ENCODE measurements around the gene DEPDC4.
A peak's percentile ranks its signal among the peaks of the same experiment; 100 is the strongest.
"Not testable (repeated sequence)": the region's sequence is repeated elsewhere in the genome, so short reads cannot be mapped to it uniquely, and the experiment has no call there.

DEPDC4 gene

DNA sequence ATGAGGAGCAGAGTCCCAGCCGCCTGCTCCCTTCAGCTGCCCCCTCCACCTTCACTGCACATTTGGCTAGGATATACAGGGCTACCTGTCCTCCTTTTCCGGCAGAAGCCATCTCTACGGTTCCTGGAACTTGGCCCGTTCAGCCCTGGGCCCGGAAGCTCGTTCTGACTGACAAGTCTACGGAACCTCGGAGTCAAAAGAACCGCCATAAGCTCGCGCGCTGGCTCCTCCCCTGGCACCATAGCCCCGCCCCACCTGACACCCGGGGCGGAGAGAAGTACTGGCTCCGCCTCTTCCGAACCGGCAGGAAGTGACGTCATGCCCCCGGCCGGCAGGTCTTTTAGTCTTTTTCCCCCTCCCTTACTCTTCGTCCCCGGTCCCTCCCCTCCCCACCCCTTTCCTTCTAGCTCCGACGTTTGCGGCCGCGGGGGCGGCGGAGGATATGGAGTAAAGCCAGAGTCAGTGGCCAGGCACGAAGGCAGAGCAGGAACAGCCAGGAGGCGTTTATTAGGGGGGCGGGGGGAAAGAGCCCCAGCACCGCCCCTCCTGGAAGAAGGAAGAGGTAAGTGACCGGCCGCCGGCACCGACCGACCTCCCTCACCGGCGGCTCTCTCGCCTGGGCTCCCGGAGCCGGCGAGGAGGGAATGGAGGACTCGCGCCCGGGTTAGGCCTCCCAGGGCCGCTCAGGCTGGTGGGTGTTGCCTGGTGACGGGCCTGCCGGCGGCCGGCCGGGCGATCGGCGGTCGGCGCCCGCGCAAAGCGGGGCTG lies at the start of gene DEPDC4, which contains the start of gene SCYL2:
Gene DEPDC4, minus strand, starts transcription at position 245 of the 768 bp plus-strand sequence. Its CDS starts 3 bp downstream, at position 242.
Gene SCYL2, plus strand, starts transcription at position 343 of the 768 bp plus-strand sequence. CDS start 15,794 bp downstream, outside the sequence.
- DNase-seq (ENCODE audit: low spot score), result peak; percentile 96

DNA sequence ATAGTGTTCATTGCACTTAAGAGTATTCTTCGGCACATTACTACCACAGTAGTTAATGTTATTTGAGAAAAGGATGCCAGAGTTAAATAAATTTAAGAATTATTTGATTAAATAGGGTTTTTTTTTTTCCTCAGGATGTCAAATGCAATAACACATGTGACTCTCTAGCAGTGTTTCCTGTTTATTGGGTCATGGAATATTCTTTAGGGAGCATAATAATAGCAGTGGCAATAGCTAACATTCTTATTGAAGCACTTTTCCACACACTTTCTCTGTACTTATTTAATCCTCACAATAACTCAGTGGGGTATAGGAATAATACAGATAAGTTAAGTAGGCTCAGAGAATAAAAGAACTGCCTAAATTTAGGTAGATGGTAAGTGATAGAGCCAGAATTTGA lies 44.4 kb upstream of the DEPDC4 start:
- no peak for DNase-seq (ENCODE audit: low spot score)

DNA sequence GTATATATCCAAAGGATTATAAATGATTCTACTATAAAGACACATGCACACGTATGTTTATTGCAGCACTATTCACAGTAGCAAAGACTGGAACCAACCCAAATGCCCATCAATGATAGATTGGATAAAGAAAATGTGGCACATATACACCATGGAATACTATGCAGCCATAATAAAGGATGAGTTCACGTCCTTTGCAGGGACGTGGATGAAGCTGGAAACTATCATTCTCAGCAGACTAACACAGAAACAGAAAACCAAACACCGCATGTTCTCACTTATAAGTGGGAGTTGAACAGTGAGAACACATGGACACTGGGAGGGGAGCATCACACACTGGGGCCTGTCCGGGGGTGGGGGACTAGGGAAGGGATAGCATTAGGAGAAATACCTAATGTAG lies 41.3 kb upstream of the DEPDC4 start:
- DNase-seq (ENCODE audit: low spot score), result not testable (repeated sequence)

DNA sequence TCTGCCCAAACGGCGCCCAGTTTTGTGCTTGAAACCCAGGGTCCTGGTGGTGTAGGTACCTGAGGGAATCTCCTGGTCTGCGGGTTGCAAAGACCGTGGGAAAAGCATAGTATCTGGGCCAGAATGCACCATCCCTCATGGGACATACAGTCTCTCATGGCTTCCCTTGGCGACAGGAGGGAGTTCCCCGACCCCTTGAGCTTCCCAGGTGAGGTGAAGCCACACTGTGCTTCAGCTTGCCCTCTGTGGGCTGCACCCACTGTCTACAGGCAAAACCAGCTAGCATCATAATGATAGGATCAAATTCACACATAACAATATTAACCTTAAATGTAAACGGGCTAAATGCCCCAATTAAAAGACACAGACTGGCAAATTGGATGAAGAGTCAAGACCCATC lies 37.5 kb upstream of the DEPDC4 start:
- not testable (repeated sequence) for DNase-seq (ENCODE audit: low spot score)

DNA sequence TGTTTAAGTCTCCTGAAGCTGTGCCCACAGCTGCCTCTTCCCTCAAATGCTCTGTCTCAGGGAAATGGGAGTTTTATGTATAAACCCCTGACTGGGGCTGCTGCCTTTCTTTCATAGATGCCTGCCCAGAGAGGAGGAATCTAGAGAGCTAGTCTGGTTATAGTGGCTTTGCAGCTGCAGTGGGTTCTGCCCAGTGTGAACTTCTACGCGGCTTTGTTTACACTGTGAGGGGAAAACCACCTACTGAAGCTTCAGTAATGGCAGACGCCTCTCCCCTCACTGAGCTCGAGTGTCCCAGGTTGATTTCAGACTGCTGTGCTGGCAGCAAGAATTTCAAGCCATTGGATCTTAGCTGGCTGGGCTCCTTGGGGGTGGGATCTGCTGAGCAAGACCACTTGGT lies 37.0 kb upstream of the DEPDC4 start:
- DNase-seq (ENCODE audit: low spot score), result no peak

DNA sequence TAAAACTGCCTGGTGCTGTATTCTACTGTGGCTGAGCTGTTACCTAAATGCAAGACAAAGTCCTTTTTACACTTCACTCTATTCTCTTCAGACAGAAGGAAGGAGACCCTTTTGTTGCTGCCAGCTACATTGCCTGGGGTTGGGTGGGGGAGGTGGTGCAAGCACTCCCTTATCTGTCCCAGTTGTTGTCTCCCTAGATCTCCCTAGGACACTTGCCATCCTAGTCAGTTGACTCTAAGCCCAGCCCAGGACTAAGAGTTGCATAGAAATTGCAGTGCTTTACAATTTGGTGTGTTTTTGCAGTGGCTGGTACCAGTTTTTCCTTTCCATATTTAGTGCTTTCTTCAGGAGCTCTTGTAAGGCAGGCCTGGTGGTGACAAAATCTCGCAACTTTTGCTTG lies 35.2 kb upstream of the DEPDC4 start:
- no peak for DNase-seq (ENCODE audit: low spot score)

DNA sequence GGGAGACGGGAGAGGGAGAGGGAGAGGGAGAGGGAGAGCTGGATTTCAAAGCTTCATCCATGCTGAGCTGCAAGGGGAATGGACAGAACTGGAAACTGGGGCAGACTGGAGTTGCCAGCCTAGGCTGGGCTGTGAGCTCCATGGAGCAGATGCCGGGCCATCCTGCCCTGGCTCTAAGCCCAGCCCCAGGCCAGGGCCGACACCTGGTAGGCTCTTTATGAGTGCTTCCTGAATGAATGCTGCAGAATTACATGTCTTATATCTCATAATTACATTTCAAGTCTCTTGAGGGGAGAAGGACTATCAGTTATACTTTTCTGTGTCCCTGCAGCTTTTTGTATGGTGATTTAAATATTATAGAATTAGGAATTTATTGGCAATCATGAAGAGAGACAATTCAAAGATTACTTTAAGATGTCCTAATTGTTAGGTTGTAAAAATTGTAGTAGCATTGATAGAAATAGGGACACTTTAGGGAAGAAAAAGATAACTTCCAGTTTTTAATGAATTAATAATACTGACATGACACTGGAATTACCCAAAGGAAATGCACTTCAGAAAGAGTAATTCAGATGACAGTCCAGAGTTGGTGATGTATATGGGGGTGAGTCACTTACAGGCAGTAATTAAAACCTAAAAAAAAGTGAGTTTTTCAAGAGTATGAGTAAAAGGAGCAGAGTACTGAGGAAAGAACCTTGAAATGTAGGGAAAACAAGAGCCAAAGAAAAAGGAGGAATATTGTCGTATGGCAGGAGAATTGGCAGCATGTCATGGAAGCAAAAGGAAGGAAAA lies 29.1 kb upstream of the DEPDC4 start:
- peak; percentile 68 for DNase-seq (ENCODE audit: low spot score)

DNA sequence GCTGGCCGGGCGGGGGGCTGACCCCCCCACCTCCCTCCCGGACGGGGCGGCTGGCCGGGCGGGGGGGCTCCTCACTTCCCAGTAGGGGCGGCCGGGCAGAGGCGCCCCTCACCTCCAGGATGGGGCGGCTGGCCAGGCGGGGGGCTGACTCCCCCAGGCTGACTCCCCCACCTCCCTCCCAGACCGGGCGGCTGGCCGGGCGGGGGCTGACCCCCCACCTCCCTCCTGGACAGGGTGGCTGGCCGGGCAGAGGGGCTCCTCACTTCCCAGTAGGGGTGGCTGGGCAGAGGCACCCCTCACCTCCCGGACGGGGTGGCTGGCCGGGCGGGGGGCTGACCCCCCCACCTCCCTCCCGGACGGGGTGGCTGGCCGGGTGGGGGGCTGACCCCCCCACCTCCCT lies 27.5 kb upstream of the DEPDC4 start:
- DNase-seq (ENCODE audit: low spot score), result not testable (repeated sequence)

DNA sequence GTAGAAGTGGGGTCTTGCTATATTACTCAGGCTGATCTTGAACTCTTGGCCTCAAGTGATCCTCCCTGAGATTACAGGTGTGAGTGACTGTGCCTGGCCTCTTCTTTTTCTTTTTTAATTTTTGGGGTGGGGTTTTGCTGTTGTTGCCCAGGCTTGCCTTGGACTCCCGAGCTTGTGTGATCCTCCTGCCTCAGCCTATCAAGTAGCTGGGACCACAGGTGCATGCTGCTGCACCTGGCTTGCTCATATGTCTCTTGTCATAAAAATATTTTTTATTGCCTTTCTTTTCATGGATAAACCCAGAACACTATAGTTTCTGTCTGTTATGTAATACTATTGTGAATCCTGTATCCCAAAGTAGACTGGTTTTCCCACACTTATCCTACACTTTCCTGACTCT lies 26.1 kb upstream of the DEPDC4 start:
- no peak for DNase-seq (ENCODE audit: low spot score)

DNA sequence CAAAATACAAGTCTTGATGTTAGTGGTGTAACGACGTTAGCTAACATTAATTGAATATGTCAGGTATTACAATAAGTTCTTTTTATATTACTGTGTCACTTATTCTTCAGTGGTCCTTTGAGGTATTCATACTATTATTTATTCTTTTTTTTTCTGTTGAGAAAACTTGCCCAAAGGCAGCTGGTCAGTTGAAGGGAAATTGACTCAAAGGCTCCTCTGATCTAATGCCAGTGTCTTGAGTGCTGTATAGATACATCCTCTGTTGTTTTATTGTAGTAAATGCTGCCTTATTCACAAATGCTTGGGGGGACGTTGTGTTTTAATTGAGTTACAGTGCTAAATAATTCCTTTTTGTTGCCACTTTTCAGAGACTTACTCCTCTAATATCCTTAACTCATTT lies 23.1 kb upstream of the DEPDC4 start:
- no peak for DNase-seq (ENCODE audit: low spot score)

DNA sequence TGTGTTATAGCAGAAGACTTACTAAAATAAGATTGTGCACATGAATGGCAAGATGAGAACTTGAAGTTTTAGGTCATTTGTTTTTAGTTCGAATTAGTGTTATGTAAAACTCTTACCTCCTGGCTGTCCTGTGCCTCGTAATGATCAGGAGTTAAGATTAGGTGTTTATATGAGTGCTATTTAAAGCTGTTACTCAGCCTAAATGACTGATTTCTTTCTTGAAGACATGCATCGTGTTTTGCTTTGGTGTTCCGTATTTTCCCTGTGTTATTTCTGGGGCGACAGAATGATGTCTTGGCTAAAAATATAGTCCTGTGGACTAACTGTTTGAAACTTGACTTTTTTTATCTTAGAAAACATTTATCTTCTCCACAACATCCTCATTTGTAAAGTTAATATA lies 22.2 kb upstream of the DEPDC4 start:
- DNase-seq (ENCODE audit: low spot score), result no peak

DNA sequence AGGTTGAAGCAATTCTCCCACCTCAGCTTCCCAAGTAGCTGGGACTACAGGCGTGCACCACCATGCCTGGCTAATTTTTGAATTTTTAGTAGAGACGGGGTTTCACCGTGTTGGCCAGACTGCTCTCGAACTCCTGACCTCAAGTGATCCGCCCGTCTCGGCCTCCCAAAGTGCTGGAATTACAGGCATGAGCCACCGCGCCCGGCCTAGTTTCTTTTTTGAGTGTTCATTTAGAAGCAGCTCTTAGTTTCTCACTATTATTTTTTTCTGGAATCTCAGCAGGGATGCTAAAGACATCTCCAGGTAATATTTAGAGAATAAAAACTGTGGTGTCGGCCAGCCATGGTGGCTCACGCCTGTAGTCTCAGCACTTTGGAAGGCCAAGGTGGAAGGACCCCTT lies 17.7 kb upstream of the DEPDC4 start:
- DNase-seq (ENCODE audit: low spot score), result not testable (repeated sequence)

DNA sequence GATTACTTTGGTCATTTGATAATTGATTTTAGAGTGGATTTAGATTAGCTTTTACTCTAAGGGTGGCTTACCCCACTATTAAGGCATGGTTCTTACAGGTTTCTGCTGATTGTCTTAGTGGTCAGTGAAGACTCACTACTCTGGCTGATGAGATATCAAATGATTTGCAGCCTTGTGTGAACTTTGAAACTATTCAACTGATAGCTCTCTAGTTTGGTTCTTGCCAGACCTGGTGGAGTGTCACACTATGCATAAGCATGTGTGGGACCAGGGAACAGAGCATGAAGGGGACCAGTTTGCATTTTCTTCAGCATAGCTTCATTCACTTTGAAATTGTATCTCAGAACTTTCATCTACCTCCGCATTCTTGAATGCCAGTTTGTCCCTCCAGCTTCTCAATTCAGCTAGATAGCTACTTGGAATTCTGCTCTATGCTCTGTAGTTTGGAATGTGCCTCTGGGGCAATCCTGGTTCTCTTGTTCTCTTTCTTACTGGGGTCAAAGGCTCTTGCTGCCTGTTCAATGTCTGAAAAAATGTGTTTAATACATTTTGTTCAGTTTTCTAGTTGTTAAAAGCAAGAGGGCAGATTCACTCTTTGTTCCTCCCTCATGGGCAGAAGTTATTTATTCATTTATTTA lies 12.8 kb upstream of the DEPDC4 start:
- no peak for DNase-seq (ENCODE audit: low spot score)

DNA sequence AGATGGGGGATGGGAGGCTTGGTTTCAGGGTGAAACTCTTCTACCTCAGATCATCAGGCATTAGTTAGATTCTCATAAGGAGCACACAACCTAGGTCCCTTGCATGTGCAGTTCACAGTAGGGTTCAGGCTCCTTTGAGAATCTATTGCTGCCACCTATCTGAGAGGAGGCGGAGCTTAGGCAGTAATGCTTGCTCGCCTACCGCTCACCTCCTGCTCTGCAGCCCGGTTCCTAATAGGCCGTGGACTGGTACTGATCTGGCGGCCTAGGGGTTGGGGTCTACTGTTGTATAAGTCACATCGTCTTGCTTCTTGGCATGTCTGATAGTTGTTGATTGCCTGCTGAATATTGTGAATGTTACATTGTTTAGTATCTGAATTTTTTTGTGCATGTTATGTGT lies 12.3 kb upstream of the DEPDC4 start:
- no peak for DNase-seq (ENCODE audit: low spot score)

DNA sequence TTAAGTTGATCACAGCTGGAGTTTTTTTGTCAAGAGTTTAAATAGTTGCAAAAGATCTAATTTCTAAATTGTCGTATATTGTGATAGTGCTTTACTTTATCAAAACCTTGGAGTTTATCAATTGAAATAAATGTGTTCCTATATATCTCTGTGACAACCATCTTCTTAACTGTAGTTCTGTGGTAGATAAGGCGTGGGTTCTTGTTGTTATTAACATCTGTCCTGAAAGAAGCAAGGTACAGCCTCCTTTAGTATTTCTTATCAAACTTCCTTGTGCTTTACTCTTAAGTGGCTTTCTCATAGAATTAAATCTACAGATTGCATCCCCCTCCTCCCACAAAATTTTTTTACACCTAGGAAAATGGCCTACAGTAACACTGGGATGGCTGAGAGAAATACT lies 7.4 kb upstream of the DEPDC4 start:
- DNase-seq (ENCODE audit: low spot score), result no peak

DNA sequence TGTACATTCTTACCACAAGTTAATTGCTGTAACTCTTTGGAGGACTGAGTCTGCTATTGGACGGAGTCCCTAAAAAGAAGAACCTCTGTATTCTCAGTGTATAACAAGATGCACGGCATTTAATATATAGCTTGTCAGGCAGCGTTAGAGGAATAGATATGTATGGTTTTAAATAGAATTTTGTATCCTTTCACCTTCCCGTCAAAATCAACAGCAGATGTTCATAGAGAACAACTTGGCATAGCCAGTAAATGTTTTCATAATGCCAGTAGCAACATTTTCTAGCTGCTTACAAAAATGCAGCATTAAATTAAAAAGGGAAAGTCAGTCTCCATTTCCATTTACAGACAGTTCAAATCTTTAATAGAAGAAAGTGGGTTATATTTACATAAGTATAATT lies 6.9 kb upstream of the DEPDC4 start:
- DNase-seq (ENCODE audit: low spot score), result no peak

DNA sequence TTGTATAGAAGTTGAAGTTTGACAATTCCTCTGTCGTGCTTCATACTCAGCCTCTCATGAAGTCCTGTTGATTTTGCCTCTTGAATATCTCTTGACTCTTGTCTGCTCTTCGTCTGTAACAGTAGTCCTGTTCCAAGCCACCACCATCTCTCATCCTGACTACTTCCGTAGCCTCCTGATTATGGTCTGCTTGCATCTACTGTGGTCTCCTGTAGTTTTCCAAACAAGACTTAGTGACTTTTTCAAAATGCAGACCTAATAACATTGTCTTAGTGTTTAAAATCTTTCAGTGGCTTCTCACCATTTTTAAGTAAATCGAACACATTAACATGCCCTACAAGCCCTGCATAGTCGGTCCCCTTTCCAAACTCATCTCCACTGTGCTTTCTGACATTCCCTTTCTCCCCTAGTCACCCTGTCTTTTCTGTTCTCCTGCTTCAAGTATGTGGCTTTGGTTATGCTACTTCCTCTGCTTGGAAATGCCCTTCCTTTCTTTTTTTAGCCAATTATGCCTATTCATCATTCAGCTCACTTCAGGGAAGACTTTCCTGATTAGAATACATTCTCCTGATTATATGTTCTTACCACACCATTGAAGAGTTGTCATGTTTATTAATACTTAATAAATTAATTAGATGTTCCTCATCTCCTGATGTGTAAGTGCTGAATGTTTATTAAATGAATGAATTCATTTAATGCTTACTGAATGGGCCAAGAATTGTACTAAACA lies 2.1 kb upstream of the DEPDC4 start:
- peak; percentile 37 for DNase-seq (ENCODE audit: low spot score)

DNA sequence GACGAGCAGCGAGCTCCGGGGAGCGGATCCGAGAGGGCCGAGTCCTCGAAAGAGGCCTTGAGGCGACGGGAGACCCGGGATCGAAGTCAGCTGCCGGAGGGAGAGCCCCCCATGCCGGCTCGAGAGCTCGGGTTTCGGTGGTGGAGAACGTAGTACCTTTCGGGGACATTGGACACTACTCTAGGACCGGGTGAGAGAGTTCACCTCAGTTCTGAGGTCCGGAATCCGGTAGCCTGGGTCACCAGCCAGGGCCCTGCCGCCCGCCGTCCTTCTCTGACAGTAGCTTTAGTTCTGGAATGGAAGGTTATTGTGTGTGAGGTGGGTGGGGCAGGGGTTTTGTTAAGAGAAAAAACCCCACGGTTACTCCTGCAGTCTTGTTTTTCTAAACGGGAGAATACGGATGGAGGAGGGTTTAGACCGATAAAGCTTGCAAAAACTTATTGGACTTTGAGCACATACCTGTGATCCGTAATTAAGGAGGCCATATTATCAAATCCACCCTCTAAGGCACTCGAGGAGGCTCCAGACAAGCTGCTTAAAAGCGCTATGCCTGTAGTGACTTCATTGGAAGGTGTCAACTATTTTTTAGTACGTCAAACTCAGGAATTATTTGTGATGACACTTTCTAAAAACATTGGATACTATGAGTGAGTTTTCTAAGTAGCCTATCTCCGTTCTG lies 863 bp upstream of the DEPDC4 start:
- DNase-seq (ENCODE audit: low spot score), result peak; percentile 75

DNA sequence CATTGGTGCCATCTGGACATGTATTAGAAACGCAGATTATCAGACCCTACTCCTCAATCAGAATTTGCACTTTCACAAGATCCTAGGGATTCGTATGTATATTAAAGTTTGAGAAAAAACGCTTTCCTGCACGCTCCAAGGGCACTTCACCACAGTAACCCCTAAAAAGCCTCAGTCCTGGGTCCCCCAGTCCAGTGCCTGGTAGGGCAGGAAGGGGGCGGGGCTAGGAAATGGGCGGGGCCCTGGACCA lies 369 bp downstream of the DEPDC4 start:
- peak; percentile 84 for DNase-seq (ENCODE audit: low spot score)

DNA sequence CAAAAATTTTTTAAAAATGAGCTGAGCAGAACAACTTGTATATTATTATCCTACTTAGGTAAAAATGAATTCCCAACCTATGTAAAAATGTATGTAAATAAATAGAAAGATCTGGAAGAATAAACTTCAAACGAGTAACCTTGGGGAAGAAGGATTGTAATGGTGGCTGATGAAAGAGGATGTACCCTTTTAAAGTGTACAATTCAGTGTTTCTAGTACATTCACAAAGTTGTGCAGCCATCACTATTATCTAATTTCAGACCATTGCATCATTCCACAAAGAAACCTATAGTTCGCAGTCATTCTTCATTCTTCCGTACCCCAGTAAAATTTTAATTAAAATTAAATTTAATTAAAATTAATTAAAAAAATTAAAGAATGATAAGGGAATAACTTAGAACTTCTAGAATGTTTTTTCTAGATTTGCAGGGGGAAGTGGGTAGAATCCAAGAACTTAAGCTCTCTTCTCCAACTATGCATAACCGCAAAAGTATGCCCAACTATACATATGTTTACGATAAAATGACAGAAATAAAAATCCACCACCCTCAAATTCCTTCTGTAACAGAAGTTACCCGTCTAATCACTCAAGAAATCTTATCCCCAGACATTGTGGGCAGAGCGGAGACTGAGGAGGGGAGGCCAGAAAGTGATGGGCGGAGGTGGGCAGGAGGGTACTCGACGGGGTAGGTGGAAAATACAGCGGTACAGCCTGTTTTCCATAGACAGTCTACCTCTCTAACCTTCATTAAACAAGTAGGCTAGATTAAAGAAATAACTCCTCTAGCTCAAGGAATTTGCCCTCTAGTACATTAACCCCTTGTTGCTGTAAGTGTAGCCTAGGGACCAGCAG lies 921 bp downstream of the DEPDC4 start:
- no peak for DNase-seq (ENCODE audit: low spot score)

DNA sequence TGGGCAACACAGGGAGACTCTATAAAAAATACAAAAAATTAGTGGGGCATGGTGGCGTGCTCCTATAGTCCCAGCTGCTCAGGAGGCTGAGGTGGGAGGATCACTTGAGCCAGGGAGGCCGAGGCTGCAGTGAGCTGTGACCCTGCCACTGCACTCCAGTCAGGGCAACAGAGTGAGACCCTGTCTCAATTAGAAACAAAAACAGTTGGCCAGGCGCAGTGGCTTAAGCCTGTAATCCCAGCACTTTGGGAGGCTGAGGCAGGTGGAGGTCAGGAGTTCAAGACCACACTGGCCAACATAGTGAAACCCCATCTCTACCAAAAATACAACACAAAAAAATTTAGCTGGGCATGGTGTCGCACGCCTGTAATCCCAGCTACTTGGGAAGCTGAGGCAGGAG lies 1.8 kb downstream of the DEPDC4 start:
- not testable (repeated sequence) for DNase-seq (ENCODE audit: low spot score)
